ENCODE results near the gene IQGAP1. TPM values are rescaled to one million over a fixed set of nuclear protein-coding genes. Genes with fewer than 3 reads are reported as not detected.

IQGAP1 gene
- total and polyA plus RNA-seq, 2 of the 4 experiments (the other 2 are of a cell fraction) = 87.5 to 207 TPM

DNA sequence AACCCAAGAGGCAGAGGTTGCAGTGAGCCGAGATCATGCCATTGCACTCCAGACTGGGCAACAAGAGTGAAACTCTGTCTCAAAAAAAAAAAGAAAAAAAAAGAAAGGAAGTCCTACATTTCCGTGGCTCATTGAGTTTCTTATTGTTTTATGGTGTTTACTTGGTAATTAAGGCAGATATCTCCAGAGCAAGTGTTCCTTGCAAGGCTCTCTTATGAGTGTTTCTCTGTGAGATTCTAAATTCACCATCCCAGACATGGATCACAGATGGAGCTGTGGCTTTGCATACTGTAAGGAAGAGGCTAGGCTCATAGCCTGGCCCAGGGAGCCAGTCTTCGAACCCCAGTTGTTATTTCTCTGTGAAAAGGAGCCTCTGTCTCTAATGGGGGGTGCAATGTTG lies 53.0 kb downstream of the IQGAP1 start:
- intact Hi-C loops (cut with micrococcal nuclease) = no loop called here
- Histone ChIP-seq H3K56ac (ENCODE audit: extremely low read depth, insufficient read depth, low read length) (no peak overlapping the region), H2AK5ac (ENCODE audit: low read depth, low read length) (no peak overlapping the region), H3K4me2 (ENCODE audit: low read depth, low read length) (no peak overlapping the region), H3K14ac (replicated peaks; ENCODE audit: low read depth, low read length) (no peak overlapping the region), H3K9me1 (ENCODE audit: insufficient read depth, low read length) (no peaks in the 10 kb centered on the region), H4K20me1 (ENCODE audit: insufficient read depth, low read length) (no peaks in the 10 kb centered on the region), H3K27ac (ENCODE audit: insufficient read depth, low read length) (no peak overlapping the region), H3K4me1 (ENCODE audit: control insufficient read depth, insufficient read depth, low read length) (no peaks in the 10 kb centered on the region), H3K4ac (ENCODE audit: low read depth, low read length) (no peak overlapping the region), H2BK15ac (ENCODE audit: low read depth, low read length) (no peak overlapping the region), H3K23ac (ENCODE audit: low read depth, low read length) (no peak overlapping the region), H2BK120ac (ENCODE audit: low read depth, low read length) (no peak overlapping the region), H3K36me3 (ENCODE audit: control insufficient read depth, insufficient read depth, low read length) (peaks cover 28% of the 10 kb centered on the region), H3K79me1 (ENCODE audit: low read depth in 1 of 2, low read length in 2 of 2) (peaks cover 17 to 37% of the 10 kb centered on the region in 2 experiments; a peak in 3 of 4 replicates), H4K5ac (ENCODE audit: low read depth, low read length) (no peak overlapping the region), H3K9me3 (ENCODE audit: control insufficient read depth, insufficient read depth, low read length) (no peaks in the 10 kb centered on the region), H3K9ac (ENCODE audit: low read depth, low read length) (no peak overlapping the region), H3K27me3 (ENCODE audit: control insufficient read depth, insufficient read depth, low read length) (no peaks in the 10 kb centered on the region), H2AK9ac (replicated peaks; ENCODE audit: low read depth, low read length, poor library complexity) (no peak overlapping the region), H3K18ac (ENCODE audit: low read depth, low read length) (no peak overlapping the region), H3K4me3 (ENCODE audit: insufficient read depth, low read depth, low read length) (no peak overlapping the region), H2BK20ac (ENCODE audit: low read depth, low read length) (no peak overlapping the region), H2BK5ac (ENCODE audit: low read depth, low read length, poor library complexity, severe bottlenecking) (no peak overlapping the region), H2AFZ (replicated peaks; ENCODE audit: low read length, poor library complexity) (no peak overlapping the region), H4K91ac (ENCODE audit: insufficient read depth, low read depth, low read length) (no peak overlapping the region), H4K8ac (ENCODE audit: low read depth in 2 of 2, low read length in 2 of 2) (no peak overlapping the region)
- in situ Hi-C loops (cut with MboI; ENCODE audit: low sequenced_read_pairs) = no loop called here
- DNase-seq = no peak
- CTCF ChIA-PET = no interaction called here
- no TSS peak for BruUV-seq (replicated peaks)
- no peak for ATAC-seq (ENCODE audit: low read depth)
- WGBS, 2 experiments (ENCODE audit: extremely low coverage in 2 of 2, insufficient read length in 1 of 2) = 100% methylated on average over 1 of the region's 3 CpGs; no CpG with 5 or more reads in 1 of the 2 experiments
- TF ChIP-seq POLR2A (IDR thresholded peaks at IDR 0.05; ENCODE audit: low read depth, low read length) (no peak), FOS (IDR thresholded peaks at IDR 0.05; ENCODE audit: low read depth, low read length) (no peak), MAZ (IDR thresholded peaks at IDR 0.05; ENCODE audit: borderline replicate concordance, low read depth, low read length) (no peak), SMC3 (IDR thresholded peaks at IDR 0.05; ENCODE audit: low read depth, low read length) (no peak), CHD1 (IDR thresholded peaks at IDR 0.05; ENCODE audit: low read depth, low read length) (no peak), RCOR1 (IDR thresholded peaks at IDR 0.05; ENCODE audit: insufficient replicate concordance, low read length) (no peak), MAFK (IDR thresholded peaks at IDR 0.05; ENCODE audit: low read depth, low read length) (no peak), NFE2L2 (IDR thresholded peaks at IDR 0.05; ENCODE audit: low read depth, low read length) (no peak), BHLHE40 (IDR thresholded peaks at IDR 0.05; ENCODE audit: low read depth, low read length) (no peak), CEBPB (IDR thresholded peaks at IDR 0.05; ENCODE audit: low read depth, low read length) (no peak), RAD21 (IDR thresholded peaks at IDR 0.05; ENCODE audit: low read length) (no peak), RFX5 (IDR thresholded peaks at IDR 0.05; ENCODE audit: low read depth, low read length) (no peak), MXI1 (IDR thresholded peaks at IDR 0.05; ENCODE audit: borderline replicate concordance, low read depth, low read length) (no peak)
- TF ChIP-seq, protein P1, sequence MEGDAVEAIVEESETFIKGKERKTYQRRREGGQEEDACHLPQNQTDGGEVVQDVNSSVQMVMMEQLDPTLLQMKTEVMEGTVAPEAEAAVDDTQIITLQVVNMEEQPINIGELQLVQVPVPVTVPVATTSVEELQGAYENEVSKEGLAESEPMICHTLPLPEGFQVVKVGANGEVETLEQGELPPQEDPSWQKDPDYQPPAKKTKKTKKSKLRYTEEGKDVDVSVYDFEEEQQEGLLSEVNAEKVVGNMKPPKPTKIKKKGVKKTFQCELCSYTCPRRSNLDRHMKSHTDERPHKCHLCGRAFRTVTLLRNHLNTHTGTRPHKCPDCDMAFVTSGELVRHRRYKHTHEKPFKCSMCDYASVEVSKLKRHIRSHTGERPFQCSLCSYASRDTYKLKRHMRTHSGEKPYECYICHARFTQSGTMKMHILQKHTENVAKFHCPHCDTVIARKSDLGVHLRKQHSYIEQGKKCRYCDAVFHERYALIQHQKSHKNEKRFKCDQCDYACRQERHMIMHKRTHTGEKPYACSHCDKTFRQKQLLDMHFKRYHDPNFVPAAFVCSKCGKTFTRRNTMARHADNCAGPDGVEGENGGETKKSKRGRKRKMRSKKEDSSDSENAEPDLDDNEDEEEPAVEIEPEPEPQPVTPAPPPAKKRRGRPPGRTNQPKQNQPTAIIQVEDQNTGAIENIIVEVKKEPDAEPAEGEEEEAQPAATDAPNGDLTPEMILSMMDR (conservative IDR thresholded peaks at IDR 0.05; ENCODE audit: low read depth, low read length) = no peak
- TF ChIP-seq, protein P2, sequence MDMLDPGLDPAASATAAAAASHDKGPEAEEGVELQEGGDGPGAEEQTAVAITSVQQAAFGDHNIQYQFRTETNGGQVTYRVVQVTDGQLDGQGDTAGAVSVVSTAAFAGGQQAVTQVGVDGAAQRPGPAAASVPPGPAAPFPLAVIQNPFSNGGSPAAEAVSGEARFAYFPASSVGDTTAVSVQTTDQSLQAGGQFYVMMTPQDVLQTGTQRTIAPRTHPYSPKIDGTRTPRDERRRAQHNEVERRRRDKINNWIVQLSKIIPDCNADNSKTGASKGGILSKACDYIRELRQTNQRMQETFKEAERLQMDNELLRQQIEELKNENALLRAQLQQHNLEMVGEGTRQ (IDR thresholded peaks at IDR 0.05; ENCODE audit: low read depth, low read length) = no peak
- TF ChIP-seq, protein P3, sequence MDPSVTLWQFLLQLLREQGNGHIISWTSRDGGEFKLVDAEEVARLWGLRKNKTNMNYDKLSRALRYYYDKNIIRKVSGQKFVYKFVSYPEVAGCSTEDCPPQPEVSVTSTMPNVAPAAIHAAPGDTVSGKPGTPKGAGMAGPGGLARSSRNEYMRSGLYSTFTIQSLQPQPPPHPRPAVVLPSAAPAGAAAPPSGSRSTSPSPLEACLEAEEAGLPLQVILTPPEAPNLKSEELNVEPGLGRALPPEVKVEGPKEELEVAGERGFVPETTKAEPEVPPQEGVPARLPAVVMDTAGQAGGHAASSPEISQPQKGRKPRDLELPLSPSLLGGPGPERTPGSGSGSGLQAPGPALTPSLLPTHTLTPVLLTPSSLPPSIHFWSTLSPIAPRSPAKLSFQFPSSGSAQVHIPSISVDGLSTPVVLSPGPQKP (IDR thresholded peaks at IDR 0.05; ENCODE audit: borderline replicate concordance, low read depth, low read length) = no peak
- POLR2A ChIA-PET (ENCODE audit: unreplicated experiment) = no interaction called here
- dilution Hi-C loops (cut with HindIII; ENCODE audit: low sequenced_read_pairs, unreplicated experiment) = no loop called here
